Brain microvascular endothelial cell (primary cell): ENCODE measurements around the gene PTPDC1.
"Not testable (repeated sequence)": the region's sequence is repeated elsewhere in the genome, so short reads cannot be mapped to it uniquely, and the experiment has no call there.

ENCODE experiments used
- DNase-seq: peaks from one replicate; pipeline ENCODE4 v3.0.0-alpha.2; 2020
- H3K27ac ChIP-seq: fragments of 250-450 bp; sonication (Bioruptor Pico); 2 replicates; pipeline ENCODE4 v1.5.1; 2020; ENCODE audit warnings: mild to moderate bottlenecking, moderate library complexity
- H3K27me3 ChIP-seq: fragments of 250-450 bp; sonication (Bioruptor Pico); replicated peaks from 2 replicates; pipeline ENCODE4 v1.5.1; 2020; ENCODE audit warnings: mild to moderate bottlenecking
- H3K36me3 ChIP-seq: fragments of 250-450 bp; sonication (Bioruptor Pico); replicated peaks from 2 replicates; pipeline ENCODE4 v1.5.1; 2020; ENCODE audit warnings: mild to moderate bottlenecking
- H3K4me3 ChIP-seq: 2 replicates; pipeline ENCODE4 v1.5.1; 2011; ENCODE audit warnings: low read depth, mild to moderate bottlenecking, control low read depth, low read length, moderate library complexity
- in situ Hi-C: cut with HindIII; loops from 2 replicates; pipeline ENCODE4 v1.10.0; 2017; ENCODE audit warnings: low sequenced_read_pairs, low pct_ligation_motif_present
- TF ChIP-seq, protein P1 (sequence below): IDR thresholded peaks from 2 replicates; pipeline ENCODE4 v1.5.1; 2011; ENCODE audit warnings: low read depth, mild to moderate bottlenecking, moderate library complexity, low read length, control low read depth, inconsistent platforms; ENCODE audit errors: missing control alignments

The PTPDC1 gene

DNA sequence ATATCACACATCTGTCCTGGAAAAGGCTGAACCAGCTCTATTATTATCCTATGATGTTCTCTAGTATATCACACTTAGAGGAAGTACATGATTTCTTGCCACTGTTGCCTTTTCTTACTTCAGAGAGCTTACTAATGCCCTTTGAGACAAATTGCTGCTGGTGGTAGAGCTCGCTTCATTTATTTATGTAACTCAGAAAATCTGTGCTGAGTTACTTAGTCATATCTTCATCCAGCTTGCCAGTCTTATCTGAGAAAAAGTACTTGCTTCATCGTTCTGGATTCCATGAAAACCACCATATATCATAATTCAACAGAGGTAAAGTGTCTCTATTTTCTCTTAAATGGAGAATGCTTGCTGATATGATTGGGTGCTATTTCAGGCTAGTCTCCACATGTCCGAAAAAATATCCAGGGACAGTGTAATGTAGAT, 26.6 kb downstream of the PTPDC1 start:
- peak; percentile 70 for DNase-seq
- in situ Hi-C loops, result no loop called here
- TF ChIP-seq, protein P1, sequence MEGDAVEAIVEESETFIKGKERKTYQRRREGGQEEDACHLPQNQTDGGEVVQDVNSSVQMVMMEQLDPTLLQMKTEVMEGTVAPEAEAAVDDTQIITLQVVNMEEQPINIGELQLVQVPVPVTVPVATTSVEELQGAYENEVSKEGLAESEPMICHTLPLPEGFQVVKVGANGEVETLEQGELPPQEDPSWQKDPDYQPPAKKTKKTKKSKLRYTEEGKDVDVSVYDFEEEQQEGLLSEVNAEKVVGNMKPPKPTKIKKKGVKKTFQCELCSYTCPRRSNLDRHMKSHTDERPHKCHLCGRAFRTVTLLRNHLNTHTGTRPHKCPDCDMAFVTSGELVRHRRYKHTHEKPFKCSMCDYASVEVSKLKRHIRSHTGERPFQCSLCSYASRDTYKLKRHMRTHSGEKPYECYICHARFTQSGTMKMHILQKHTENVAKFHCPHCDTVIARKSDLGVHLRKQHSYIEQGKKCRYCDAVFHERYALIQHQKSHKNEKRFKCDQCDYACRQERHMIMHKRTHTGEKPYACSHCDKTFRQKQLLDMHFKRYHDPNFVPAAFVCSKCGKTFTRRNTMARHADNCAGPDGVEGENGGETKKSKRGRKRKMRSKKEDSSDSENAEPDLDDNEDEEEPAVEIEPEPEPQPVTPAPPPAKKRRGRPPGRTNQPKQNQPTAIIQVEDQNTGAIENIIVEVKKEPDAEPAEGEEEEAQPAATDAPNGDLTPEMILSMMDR, result no peak

DNA sequence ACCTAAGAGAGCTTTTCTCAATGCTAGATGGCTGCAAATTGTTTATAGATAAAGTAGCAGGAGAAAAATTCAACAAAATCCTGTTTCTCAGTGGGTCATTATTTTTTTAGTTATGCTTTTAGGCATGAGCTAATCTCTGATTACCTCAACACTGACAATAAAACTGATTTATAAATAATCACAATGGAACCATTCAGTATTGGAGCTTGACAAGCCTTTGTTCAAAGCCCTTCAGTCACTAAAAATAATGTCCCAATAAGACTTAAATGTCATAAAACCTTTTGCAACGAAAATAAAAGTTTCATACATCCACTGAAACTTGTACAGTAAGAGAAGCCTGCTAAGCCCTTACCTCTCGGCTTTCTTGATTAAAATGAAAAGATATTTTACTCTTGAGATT, 27.2 kb downstream of the PTPDC1 start:
- no peak overlapping the region for H3K4me3 ChIP-seq
- H3K36me3 ChIP-seq, result no peaks in the 10 kb centered on the region
- no peaks in the 10 kb centered on the region for H3K27me3 ChIP-seq
- no peak for DNase-seq
- TF ChIP-seq, protein P1, result no peak
- in situ Hi-C loops, result no loop called here
- peak overlapping the region; percentile 24 for H3K27ac ChIP-seq

More for the DNA sequence above, 26.6 kb downstream of the PTPDC1 start:
- H3K36me3 ChIP-seq, result no peaks in the 10 kb centered on the region
- H3K27ac ChIP-seq, result peak overlapping the region; percentile 24
- H3K27me3 ChIP-seq, result no peaks in the 10 kb centered on the region
- H3K4me3 ChIP-seq, result no peak overlapping the region

DNA sequence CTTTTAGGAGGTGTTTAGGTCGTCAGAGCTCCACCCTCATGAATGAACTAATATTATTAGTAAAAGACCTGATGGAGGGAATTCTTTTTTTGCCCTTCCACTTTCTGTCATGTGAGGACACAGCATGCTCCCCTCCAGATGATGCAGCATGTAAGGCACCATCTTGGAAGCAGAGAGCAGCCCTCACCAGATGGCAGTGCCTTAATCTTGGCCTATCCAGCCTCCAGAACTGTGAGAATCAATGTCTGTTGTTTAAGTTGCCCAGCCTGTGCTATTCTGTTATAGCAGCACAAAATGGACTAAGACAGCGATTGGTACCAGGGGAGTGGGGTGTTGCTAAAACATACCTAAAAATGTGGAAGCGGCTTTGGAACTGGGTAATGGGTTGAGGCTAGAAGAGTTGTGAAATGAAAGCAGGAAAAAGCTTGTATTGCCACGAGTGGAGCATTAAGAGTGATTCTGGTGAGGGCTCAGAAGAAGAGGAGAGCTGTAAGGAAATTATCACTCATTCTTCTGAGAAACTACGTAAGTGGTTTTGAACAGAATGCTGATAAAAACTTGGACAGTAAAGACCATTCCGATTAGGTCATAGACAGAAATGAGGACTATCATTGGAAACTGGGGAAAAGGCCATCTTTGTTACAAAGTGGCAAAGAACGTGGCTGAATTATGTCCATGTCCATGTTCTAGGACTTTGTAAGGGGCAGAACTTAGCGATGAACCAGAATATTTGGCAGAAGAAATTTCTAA, 28.6 kb downstream of the PTPDC1 start:
- no peak overlapping the region for H3K27ac ChIP-seq
- H3K4me3 ChIP-seq, result no peak overlapping the region
- in situ Hi-C loops, result no loop called here
- no peaks in the 10 kb centered on the region for H3K36me3 ChIP-seq
- no peaks in the 10 kb centered on the region for H3K27me3 ChIP-seq
- TF ChIP-seq, protein P1, result no peak
- no peak for DNase-seq

DNA sequence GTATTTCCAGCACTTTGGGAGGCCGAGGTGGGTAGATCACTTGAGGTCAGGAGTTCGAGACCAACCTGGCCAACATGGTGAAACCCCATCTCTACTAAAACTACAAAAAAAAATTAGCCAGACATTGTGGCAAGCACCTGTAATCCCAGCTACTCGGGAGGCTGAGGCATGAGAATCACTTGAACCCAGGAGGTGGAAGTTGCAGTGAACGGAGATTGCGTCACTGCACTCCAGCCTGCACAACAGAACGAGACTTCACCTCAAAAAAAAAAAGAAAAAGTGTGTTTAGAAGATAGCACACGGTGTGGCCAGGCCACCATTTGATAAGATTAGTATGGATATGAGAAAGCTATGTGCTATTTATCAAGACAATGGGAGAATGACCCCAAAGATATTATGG, 35.8 kb downstream of the PTPDC1 start:
- H3K4me3 ChIP-seq, H3K36me3 ChIP-seq, in situ Hi-C loops, DNase-seq, H3K27ac ChIP-seq, H3K27me3 ChIP-seq: not testable (repeated sequence)

DNA sequence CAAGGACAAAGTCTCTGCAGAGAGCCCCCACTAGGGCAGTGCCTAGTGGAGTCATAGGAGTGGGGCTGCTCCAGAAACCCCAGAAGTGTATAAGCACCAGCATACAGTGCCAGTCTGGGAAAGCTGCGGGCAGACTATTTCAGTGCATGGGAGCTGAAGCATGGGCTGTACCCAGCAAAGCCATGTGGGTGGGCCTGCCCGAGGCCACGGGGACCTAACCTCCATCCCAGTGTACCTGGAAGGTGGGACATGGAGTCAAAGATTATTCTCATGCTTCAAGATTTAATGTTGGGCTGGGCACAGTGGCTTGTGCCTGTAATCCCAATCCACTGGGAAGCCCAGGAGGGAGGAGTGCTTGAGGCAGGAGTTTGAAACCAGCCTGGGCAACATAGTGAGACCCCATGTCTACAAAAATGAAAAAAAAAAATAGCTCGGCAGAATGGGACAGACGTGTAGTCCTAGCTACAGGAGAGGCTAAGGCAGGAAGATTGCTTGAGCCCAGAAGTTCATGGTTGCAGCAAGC, 36.7 kb downstream of the PTPDC1 start:
- in situ Hi-C loops, result no loop called here
- Histone ChIP-seq H3K27me3 (no peaks in the 10 kb centered on the region), H3K4me3 (no peak overlapping the region), H3K27ac (no peak overlapping the region), H3K36me3 (no peaks in the 10 kb centered on the region)
- no peak for DNase-seq
- TF ChIP-seq, protein P1, result no peak

DNA sequence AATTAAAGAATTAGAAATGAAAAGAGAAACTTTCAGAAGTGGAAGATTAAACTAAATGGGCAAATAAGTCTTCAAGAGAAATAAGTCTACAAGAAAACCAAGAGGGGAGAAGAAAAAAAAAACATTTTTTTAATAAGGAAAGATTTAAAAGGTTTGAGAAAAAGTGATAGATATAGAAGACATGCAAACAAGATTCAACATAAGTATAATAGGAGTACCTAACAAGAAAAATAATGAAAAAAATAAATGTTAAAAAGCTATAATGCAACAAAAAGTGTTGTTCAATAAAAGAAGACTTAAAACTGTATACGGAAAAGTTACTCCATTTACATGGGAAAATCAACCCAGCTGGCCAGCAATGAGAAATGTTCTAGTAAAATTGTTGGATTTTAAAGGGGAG, 42.6 kb downstream of the PTPDC1 start:
- H3K36me3 ChIP-seq, result no peaks in the 10 kb centered on the region
- DNase-seq, result no peak
- in situ Hi-C loops, result no loop called here
- H3K4me3 ChIP-seq, result no peak overlapping the region
- H3K27ac ChIP-seq, result no peak overlapping the region
- TF ChIP-seq, protein P1, result no peak
- no peaks in the 10 kb centered on the region for H3K27me3 ChIP-seq
